ENCODE data around the gene TSFM. TPM values are rescaled to one million over a fixed set of nuclear protein-coding genes. Genes with fewer than 3 reads are reported as not detected.

TSFM gene
- 30.2 and 41.5 TPM in 2 replicates for total RNA-seq

GRCh38 chr12:57782608-57783465 is at the start of gene TSFM:
TSFM (plus strand) TSS chr12:57782787; CDS start chr12:57782802, 15 bp downstream.

DNA sequence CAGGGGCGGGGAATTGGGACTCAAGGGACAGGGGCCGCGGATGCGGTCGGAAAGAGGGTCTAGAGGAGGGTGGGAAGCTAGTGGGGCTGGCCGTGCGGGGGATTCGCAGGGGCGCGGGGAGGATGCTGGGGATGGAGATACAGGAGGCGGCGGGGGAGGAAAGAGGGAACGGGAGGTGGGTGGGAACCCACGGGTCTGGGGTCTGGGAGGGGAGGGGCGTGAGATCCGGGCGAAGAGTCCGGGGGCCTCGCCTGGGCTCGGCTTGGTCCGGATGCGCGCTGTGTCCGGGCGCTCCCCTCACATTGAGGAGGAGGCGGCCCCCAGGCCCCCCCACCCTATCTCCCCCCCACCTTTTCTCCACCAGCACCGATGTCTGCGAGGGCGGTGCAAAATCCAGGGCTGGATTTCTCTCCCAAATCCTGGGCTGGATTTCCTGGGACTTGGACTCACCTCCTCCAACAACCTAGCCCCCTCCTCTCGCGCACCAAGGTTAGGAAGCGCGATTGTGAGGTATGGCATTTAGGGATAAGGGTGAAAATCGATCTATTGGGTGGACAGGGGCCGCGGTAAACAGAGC is 43.8 kb upstream of the TSFM start, which contains the start of gene AGAP2:
Gene AGAP2 (minus strand): TSS at position 82 of the 577 bp plus-strand sequence. CDS start 496 bp downstream, outside the sequence.

GRCh38 chr12:57744777-57745484 is 37.7 kb upstream of the TSFM start, which contains the start of gene TSPAN31:
TSPAN31 (plus strand) TSS chr12:57745039; CDS start chr12:57745155, 116 bp downstream.

GRCh38 chr12:57751788-57752667 is 30.6 kb upstream of the TSFM start, which contains the start of gene CDK4:
CDK4 (minus strand) TSS chr12:57752310; CDS start chr12:57751717, 593 bp downstream.

GRCh38 chr12:57754411-57755193 is 28.0 kb upstream of the TSFM start, which contains the start of gene MARCHF9:
MARCHF9 (plus strand) TSS chr12:57755103; CDS start chr12:57755529, 426 bp downstream.

DNA sequence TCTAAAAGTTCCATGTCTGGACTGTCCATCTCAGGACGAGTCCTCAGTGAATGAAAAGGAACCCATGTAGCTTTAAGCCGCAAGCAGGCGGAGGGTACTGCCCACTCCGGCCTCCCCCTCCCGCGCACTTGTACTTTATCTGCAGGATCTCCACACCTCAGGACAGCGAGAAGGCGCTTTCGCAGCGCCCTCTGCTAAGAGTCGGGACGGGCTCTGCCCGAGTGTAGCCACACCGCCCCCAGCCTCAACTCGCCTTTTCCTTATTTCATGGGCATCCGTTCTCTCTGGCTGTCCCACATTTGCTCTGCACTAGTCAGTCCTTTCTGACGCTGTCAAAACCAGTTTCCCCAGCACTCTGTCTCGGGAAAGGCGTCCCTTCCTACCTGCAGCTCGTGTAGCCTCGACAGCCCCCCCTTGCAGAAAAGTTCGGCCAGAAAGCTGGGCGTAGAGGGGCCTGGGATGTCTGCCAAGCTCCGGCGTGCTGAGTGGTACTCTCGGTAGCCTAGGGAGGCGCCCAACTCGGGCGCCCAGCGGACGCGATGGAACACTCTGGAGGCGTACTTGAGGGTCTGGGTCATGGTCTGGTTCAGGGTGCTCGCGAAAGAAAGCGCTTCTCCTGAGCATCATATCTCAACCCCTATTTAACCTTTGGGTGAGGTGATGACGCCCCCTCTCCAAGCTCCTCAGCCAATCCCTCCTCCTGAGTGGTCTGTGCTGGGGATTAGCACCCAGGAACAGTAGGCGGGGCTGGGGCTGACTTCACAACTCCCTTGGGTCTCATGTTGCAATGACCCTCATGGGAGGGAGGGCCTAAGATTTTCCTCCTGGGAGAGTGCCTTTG is 15.9 kb upstream of the TSFM start, which contains the start of gene CYP27B1:
Gene CYP27B1 (minus strand): TSS at position 615 of the 841 bp plus-strand sequence. CDS start 37 bp downstream, at position 578.

DNA sequence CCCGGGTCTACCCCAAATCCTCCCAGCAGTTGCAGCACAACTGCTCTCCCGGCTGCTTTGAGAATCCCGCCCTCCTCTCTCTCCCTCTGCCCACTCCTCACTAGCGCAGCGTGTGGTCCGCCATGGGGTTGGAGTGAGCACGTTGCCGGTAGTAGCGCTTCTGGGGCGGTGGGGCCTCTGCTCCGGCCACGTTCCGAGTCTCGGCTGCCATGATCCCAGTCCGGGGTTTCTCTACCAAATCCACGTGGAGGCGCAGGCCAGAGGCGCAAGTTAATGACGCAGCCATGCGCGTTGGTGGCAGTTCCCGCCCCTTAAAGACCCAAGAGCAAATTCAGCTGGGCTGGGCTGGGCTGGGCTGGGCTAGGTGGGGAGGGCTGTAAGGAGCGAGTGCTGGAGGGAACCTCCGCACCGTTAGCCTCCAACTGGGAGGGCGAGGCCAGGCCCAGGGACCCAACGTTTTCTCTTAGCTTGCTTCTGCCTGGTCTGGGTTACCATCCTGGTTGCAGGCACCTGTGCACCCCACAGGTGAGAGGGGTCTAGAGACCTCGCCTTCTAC is 10.6 kb upstream of the TSFM start, which contains the start of gene METTL1:
Gene METTL1 (minus strand): TSS at position 233 of the 556 bp plus-strand sequence. CDS start 22 bp downstream, at position 211.

GRCh38 chr12:57772429-57773322 is 9.9 kb upstream of the TSFM start, which contains the start of gene EEF1AKMT3:
EEF1AKMT3 (plus strand) TSS chr12:57772614; CDS start chr12:57772725, 111 bp downstream.

DNA sequence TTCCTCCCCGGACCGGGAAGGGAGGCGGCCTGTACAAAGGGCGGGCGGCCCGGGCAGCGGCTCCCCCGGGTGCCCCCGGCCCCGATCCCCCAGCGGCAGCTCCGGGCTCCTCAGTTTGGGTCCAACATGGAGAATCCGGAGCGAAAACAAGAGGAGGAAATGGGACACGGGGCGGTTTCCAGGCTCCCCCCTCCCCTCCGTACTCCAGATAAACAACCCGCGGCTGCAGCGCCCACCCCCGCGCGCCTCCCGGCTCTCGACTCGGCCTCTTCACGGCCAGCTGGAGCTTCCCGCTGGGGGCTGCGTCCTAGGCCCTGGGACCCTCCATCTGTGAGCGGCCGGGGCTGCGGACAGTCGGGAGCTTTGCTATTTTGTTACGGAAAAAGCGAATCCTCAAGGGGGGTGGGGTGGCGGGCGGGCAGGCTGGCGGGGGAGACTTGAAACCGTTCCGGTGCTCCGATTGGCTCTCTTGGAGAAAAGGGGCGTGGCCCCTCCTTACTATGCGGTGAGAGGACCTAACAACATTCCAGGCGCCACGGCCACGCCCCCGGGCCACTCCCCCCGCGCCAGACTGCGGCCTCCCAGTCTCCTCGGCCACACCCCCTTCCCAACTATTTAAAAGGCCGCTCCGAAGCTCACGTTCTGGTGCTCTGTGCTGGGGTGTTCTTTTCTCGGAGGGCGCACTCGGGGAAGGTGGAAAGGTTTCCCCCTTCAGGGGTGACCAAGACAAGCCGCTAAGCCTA is 64.2 kb downstream of the TSFM start, which contains the start of gene CTDSP2:
Gene CTDSP2 (minus strand): TSS at position 153 of the 743 bp plus-strand sequence. CDS start 294 bp downstream, outside the sequence.

Other genes with a start within 250 kb of the TSFM start
- 175 and 190 TPM in 2 replicates for gene DCTN2, start 235.6 kb upstream of the TSFM start, total RNA-seq
- 0.08 and 0.19 TPM in 2 replicates for gene KIF5A, start 232.7 kb upstream of the TSFM start, total RNA-seq
- 57.7 and 73.4 TPM in 2 replicates for gene PIP4K2C, start 191.6 kb upstream of the TSFM start, total RNA-seq
- gene DTX3, start 178.0 kb upstream of the TSFM start, total RNA-seq = 5.7 and 11.7 TPM in 2 replicates
- gene ARHGEF25, start 171.4 kb upstream of the TSFM start, total RNA-seq = 0.76 and 2.0 TPM in 2 replicates
- gene B4GALNT1, start 149.6 kb upstream of the TSFM start, total RNA-seq = 0.34 and 1.2 TPM in 2 replicates
- gene OS9, start 88.7 kb upstream of the TSFM start, total RNA-seq = 137 and 149 TPM in 2 replicates
- 0.80 and 0.94 TPM in 2 replicates for gene AGAP2, start 44.0 kb upstream of the TSFM start, total RNA-seq
- gene TSPAN31, start 37.7 kb upstream of the TSFM start, total RNA-seq = 54.4 and 65.6 TPM in 2 replicates
- gene CDK4, start 30.5 kb upstream of the TSFM start, total RNA-seq = 102 and 145 TPM in 2 replicates
- 6.1 and 9.1 TPM in 2 replicates for gene MARCHF9, start 27.7 kb upstream of the TSFM start, total RNA-seq
- gene CYP27B1, start 15.7 kb upstream of the TSFM start, total RNA-seq = 92.0 and 93.4 TPM in 2 replicates
- gene METTL1, start 10.7 kb upstream of the TSFM start, total RNA-seq = 11.6 and 13.9 TPM in 2 replicates
- 4.9 and 5.2 TPM in 2 replicates for gene EEF1AKMT3, start 10.2 kb upstream of the TSFM start, total RNA-seq
- gene AVIL, start 35.9 kb downstream of the TSFM start, total RNA-seq = 0.23 and 0.53 TPM in 2 replicates
- 37.1 and 60.8 TPM in 2 replicates for gene CTDSP2, start 63.9 kb downstream of the TSFM start, total RNA-seq
- gene ATP23, start 158.8 kb downstream of the TSFM start, total RNA-seq = 14.7 and 15.2 TPM in 2 replicates

Data from hair follicular keratinocyte (primary cell).